Measurements from ENCODE around the gene SLC40A1.

SLC40A1 gene

DNA sequence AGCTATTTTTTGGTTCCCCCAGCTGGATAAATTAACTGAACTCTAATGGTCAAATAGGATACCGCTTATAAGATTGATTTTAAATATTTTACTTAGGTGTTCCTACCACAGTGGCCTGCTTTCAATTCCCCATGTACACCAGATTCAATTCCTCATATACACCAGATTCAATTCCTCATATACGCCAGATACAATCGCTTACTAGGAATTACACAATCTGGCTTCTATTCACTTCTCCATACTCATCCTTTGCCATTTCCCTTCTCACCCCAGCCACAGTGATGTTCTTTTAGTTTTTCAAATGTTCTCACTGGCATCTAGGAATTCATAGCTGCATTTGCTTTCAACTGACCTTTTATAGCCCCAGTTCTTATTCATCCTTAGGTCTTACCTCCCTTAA is 66.5 kb downstream of the SLC40A1 start:
- no peak for TF ChIP-seq POLR2A (IDR thresholded peaks at IDR 0.05; ENCODE audit: low read depth, low read length)
- DNase-seq (ENCODE audit: insufficient read length, low spot score) (no peak), FAIRE-seq (no peak)

DNA sequence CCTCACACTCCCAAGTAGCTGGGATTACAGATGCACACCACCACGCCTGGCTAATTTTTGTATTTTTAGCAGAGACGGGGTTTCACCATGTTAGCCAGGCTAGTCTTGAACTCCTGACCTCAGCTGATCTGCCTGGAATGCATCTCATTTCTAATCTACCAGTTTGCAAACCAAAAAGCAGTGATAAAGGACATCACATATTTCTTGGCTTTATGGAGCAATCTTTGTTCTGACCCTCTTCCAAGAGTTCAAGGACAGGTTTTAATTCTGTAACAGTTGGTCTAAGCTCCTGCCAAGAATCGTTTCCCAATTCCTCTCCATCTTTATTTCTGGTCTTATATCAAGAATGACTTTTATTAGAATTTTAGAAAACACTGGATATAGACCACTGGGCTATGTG is 67.7 kb downstream of the SLC40A1 start:
- FAIRE-seq (no peak), DNase-seq (ENCODE audit: insufficient read length, low spot score) (no peak)
- no peak for TF ChIP-seq POLR2A (IDR thresholded peaks at IDR 0.05; ENCODE audit: low read depth, low read length)

DNA sequence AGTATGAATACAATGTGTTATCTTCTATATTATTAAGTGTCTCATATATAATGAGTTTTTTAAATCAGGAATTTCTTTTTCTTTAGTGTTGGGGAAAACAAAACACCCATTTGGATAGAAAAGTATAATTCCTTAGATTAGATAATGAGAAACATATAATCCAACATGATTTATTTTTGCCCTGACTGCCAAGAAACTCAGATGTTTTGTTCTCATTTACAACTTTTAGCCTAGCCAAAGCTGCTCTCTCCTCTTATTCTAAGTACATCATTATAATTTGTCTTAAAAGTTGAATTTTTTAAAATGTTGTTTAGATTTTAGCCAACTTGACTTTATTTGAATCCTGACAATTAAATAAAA is 68.6 kb downstream of the SLC40A1 start:
- no peak for TF ChIP-seq POLR2A (IDR thresholded peaks at IDR 0.05; ENCODE audit: low read depth, low read length)
- DNase-seq (ENCODE audit: insufficient read length, low spot score): no peak
- no peak for FAIRE-seq

GRCh38 chr2:189511210-189511959 is 69.2 kb downstream of the SLC40A1 start:
- no peak for TF ChIP-seq POLR2A (IDR thresholded peaks at IDR 0.05; ENCODE audit: low read depth, low read length)
- no peak for FAIRE-seq

More at GRCh38 chr2:189511210-189511959, 69.2 kb downstream of the SLC40A1 start:
- DNase-seq (ENCODE audit: insufficient read length, low spot score): no peak
